AG04449 (cell line): ENCODE results near the gene VWC2.
"Not testable (repeated sequence)": the region's sequence is repeated elsewhere in the genome, so short reads cannot be mapped to it uniquely, and the experiment has no call there.

Experiments
- CTCF ChIA-PET: fragments of 350-600 bp; formaldehyde crosslinking; extraction: SDS; loops from one replicate; lab custom pipeline; 2021; ENCODE audit warnings: antibody characterized with exemption; lab: Yijun Ruan, JAX
- POLR2A ChIA-PET: fragments of 400-600, 350-600 bp; formaldehyde crosslinking; extraction: SDS; loops from one replicate; lab custom pipeline; 2020; ENCODE audit warnings: antibody characterized with exemption, inconsistent platforms; lab: Yijun Ruan, JAX
- DNase-seq: peaks from one replicate; pipeline ENCODE4 v3.0.0-alpha.2; 2010; ENCODE audit warnings: low read depth, low spot score
- H3K4me3 ChIP-seq: 2 replicates; pipeline ENCODE4 v1.5.1; 2011; ENCODE audit warnings: low read depth, mild to moderate bottlenecking, control low read depth, low read length
- CTCF ChIP-seq: IDR thresholded peaks from one replicate; pipeline ENCODE4 v1.5.1; 2011; ENCODE audit warnings: mild to moderate bottlenecking, moderate library complexity, low read length, control low read depth, inconsistent platforms; ENCODE audit not compliant: insufficient read depth; ENCODE audit errors: missing control alignments

VWC2 gene

GRCh38 chr7:49850921-49851613 lies 77.6 kb downstream of the VWC2 start:
- H3K4me3 ChIP-seq, result no peak overlapping the region
- ChIA-PET POLR2A (no interaction called here), CTCF (no interaction called here)
- TF ChIP-seq CTCF, result no peak
- no peak for DNase-seq

DNA sequence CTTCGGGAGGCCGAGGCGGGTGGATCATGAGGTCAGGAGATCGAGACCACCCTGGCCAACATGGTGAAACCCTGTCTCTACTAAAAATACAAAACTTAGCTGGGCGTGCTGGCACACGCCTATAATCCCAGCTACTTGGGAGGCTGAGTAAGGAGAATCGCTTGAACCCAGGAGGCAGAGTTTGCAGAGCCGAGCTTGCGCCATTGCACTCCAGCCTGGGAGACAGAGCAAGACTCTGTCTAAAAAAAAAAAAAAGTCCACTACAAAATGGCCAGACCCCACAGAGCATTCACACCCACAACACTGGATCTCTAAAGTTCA lies 78.1 kb downstream of the VWC2 start:
- H3K4me3 ChIP-seq, POLR2A ChIA-PET, CTCF ChIA-PET, DNase-seq: not testable (repeated sequence)

DNA sequence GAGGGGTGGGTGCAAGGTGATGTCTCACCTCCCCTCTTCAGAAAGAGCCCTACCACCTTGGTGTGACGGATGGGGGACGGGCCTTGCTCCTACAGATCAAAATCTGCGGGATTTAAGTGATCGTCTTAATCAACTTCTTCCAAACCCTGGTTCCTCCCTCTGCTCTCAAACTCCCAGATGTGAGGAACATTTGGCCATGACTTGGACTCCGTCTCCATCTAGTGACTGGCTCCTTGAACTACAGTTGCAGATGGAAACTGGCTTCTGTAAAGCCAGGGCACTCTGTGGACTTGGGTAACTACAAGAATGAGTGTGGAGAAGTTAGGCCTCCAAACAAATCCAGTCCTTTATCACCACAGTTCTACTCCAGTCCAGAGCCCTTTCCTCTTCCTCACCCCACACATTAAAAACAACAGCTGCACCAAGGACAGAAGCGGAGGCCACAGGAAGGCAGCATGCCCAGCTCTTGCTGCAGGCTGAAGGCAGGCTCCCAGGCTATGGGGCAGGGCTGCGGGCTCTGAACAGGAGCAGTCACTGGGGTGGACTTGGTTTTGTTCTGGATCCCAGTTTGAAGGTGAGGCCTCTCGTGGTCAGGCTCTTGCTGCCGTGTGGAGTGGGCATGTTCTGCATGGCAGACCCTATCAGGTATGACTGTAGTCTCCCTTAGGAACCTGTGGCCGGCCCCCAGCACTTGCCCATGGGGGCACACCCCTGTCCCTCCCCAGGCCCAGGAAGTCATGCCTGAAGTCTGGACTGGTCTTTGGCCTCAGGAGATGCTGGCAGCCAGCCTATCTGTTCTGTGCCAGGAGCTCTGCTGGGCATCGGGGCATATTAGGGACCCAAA lies 79.4 kb downstream of the VWC2 start:
- no peak for DNase-seq
- ChIA-PET POLR2A (no interaction called here), CTCF (interaction anchor here (1.0 kb wide), 1 partner anchor 1554 kb away, joined by 3 read pairs; no protein-coding TSS in a partner anchor)
- H3K4me3 ChIP-seq, result no peak overlapping the region
- peak; percentile 32 for TF ChIP-seq CTCF

- POLR2A ChIA-PET, result no interaction called here
- DNase-seq, result no peak
- H3K4me3 ChIP-seq, result no peak overlapping the region
- CTCF ChIA-PET, result no interaction called here
- TF ChIP-seq CTCF, result no peak
Observed at GRCh38 chr7:49855281-49855980, 82.0 kb downstream of the VWC2 start.

GRCh38 chr7:49860293-49860692 lies 86.9 kb downstream of the VWC2 start:
- ChIA-PET CTCF (no interaction called here), POLR2A (no interaction called here)
- no peak overlapping the region for H3K4me3 ChIP-seq
- TF ChIP-seq CTCF, result no peak
- DNase-seq, result no peak

GRCh38 chr7:49866076-49866735 lies 92.8 kb downstream of the VWC2 start:
- DNase-seq, result no peak
- ChIA-PET POLR2A (no interaction called here), CTCF (no interaction called here)
- TF ChIP-seq CTCF, result no peak
- H3K4me3 ChIP-seq, result no peak overlapping the region
